GM10266 (cell line): ENCODE results near the gene CLASP1.
A peak's percentile ranks its signal among the peaks of the same experiment; 100 is the strongest.
"Not testable (repeated sequence)": the region's sequence is repeated elsewhere in the genome, so short reads cannot be mapped to it uniquely, and the experiment has no call there.

Experiments used
- DNase-seq: peaks from one replicate; pipeline ENCODE4 v3.0.0; 2012; ENCODE audit errors: extremely low spot score
- TF ChIP-seq, protein P1 (sequence below): IDR thresholded peaks from 2 replicates; pipeline ENCODE4 v1.5.1; 2012; ENCODE audit warnings: mild to moderate bottlenecking, low read depth; ENCODE audit not compliant: control insufficient read depth, insufficient read depth; ENCODE audit errors: missing control alignments

The CLASP1 gene

DNA sequence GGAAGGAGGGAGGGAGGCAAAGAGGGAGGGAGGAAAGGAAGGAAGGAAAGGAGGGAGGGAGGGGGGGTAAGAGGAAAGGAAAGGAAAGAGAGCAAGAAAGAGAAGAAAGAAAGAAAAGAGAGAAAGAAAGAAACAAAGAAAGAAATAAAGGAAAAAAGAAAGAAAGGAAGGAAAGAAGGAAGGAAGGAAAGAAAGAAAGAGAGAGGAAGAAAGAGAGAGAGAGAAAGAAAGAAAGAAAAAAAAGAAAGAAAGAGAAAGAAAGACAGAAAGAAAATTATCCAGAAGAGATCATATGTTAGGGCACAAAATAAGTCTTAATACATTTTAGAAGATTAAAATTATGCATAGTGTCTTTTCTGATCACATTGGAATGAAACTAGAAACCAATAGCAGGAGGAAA lies 339.9 kb downstream of the CLASP1 start:
- DNase-seq: no peak
- TF ChIP-seq, protein P1, sequence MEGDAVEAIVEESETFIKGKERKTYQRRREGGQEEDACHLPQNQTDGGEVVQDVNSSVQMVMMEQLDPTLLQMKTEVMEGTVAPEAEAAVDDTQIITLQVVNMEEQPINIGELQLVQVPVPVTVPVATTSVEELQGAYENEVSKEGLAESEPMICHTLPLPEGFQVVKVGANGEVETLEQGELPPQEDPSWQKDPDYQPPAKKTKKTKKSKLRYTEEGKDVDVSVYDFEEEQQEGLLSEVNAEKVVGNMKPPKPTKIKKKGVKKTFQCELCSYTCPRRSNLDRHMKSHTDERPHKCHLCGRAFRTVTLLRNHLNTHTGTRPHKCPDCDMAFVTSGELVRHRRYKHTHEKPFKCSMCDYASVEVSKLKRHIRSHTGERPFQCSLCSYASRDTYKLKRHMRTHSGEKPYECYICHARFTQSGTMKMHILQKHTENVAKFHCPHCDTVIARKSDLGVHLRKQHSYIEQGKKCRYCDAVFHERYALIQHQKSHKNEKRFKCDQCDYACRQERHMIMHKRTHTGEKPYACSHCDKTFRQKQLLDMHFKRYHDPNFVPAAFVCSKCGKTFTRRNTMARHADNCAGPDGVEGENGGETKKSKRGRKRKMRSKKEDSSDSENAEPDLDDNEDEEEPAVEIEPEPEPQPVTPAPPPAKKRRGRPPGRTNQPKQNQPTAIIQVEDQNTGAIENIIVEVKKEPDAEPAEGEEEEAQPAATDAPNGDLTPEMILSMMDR: no peak

DNA sequence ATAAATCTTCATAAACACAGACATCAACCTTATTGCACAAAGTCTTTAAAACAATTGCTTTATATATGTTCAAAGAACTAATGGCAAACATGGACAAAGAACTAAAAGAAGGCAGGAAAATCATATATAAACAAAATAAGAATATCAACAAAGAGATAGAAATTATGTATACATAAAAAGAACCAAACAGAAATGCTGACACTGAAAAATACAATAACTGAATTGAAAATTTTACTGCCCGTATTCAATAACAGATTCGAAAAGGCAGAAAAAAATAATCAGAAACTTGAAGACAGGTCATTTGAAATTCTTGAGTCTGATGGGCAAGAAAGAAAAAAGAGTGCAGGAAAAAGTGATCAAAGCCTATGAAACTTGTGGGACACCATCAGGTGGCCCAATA lies 342.2 kb downstream of the CLASP1 start:
- no peak for DNase-seq
- TF ChIP-seq, protein P1: no peak

DNA sequence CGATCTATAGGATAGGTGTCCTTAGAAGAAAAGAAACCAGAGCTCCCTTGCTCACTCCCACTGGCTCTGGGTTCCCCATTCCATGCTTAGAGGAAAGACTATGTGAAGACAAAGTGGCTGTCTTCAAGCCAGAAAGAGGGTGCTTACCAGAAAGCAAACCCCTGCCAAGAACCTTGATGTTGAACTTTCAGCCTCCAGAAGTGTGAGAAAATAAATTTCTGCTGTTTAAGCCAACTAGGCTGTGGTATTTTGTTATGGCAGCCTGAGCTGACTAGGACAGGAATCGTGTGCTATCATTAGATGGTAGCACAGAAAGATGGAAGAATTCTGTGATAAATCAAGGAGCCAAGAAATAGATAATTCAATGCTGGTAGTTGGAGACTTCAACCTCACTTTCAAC lies 344.3 kb downstream of the CLASP1 start:
- DNase-seq: no peak
- TF ChIP-seq, protein P1: no peak

DNA sequence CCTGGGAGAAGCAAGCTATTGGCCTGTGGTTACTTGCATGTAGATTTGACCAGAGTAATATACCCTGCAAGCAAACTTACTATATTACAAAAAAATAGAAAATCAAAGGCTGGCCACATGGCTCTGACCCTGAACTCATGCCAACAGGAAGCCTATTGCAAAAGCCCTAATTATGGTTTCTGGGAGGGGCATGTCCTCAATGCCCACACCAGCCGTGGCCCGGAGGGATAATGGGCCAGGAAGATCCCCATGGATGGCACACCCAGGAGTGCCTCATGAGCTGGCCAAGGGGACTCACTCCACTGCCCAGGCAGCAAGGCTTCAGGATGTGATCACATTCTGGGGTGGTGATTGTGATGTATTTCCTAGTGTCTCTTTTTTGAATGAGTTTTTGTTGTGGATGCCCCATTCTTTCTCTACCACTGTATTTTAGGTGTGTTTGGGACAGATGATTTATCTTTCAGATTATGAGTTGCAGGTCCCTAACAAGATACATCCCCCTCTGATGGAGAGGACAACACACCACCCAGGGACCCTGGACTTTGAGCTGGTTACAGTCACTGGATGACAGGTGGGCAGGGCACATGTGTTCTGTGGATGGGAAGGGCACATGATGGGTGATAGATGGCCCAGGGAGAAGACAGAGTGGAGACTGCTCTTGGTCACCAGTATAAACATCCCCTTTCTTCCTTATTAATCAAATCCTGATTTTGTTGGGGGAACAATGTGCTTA lies 345.6 kb downstream of the CLASP1 start:
- DNase-seq: no peak
- TF ChIP-seq, protein P1: no peak

DNA sequence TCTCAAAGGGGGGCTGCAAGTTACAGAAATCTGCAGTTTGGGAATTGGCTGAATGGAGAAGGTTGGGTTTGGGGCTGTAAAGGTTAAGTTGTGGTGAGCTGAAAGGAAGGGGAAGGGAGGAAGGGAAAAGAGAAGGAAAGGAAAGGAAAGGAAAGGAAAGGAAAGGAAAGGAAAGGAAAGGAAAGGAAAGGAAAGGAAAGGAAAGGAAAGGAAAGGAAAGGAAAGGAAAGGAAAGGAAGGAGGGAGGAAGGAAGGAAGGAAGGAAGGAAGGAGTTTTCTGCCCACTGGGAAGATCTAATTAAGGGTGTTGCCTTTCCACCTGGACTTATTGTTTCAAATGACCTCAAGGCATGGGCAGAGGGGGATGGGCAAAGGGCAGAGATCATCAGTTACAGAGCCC lies 348.1 kb downstream of the CLASP1 start:
- DNase-seq: not testable (repeated sequence)

DNA sequence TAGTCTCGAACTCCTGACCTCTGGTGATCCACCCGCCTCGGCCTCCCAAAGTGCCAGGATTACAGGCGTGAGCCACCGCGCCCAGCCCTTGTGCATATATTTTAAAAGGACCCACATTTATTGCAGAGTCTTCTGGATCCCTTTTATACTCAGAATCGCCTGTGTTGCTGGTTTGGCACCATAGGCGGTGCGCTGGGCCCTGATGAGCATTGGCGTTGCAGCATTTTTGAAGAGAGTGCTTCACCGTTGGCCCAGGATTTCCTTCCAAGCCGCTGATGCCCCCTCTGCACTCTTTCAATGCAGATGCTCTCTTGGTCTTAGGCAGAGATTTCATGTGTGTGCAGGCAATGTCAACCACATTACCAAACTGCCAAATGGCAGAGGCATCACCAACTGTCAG lies 350.8 kb downstream of the CLASP1 start:
- no peak for DNase-seq
- TF ChIP-seq, protein P1: no peak

DNA sequence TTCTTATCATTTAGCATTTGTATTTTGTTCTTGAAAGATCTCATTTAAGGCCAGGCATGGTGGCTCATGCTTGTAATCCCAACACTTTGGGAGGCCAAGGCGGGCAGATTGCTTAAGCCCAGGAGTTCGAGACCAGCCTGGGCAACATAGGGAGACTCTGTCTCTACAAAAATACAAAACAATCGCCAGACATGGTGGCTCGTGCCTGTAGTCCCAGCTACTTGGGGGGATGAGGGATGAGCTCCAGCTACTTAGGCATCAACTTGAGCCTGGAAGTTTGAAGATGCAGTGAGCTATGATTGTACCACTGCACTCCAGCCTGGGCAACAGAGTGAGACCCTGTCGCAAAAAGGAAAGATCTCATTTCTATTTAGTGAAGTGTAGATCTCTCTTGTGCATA lies 351.4 kb downstream of the CLASP1 start:
- not testable (repeated sequence) for DNase-seq

DNA sequence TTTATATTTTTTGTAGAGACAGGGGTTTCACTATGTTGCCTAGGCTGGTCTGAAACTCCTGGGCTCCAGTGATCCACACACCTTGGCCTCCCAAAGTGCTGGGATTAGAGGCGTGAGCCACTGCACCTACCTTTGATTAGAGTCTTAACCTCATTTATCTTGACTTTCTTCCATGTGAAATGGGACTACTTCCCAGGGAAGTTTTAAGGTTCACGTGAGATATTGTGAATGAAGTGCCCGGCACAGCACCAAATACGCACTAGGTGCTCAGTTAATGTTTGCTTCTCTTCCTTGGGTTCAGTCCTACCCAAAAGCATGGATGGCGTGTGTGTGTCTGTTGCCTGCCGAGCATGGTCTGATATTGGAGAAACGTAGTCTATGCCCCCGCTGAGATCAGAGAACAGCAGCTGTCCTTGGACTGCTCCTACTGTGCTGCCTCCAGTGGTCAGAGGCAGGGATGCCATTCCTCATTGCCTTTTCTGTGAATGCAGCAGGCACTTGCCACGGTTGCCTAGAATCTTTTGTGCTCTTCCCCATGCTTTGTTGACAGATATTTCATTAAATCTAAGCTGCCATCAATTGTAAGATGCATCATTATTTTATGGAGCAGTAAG lies 351.9 kb downstream of the CLASP1 start:
- DNase-seq: no peak
- TF ChIP-seq, protein P1: peak; percentile 39
